NCI-H2029 (cell line): ENCODE measurements around the gene DVL1.

Experiments used
- DNase-seq: peaks from one replicate; lab custom pipeline; 2025; lab: John Stamatoyannopoulos, UW

The DVL1 gene

GRCh38 chr1:1310109-1310385 is 39.2 kb downstream of the DVL1 start:
- DNase-seq: no peak

- no peak for DNase-seq
These were observed 39.7 kb downstream of the DVL1 start for GRCh38 chr1:1309251-1310108.

GRCh38 chr1:1308756-1309250 is 40.4 kb downstream of the DVL1 start:
- DNase-seq: no peak

GRCh38 chr1:1307923-1308755 is 41.1 kb downstream of the DVL1 start, which contains the start of the genes ACAP3 and PUSL1:
TSS of gene ACAP3 (minus strand) at chr1:1307930. CDS start at chr1:1307815, 115 bp downstream.
TSS of gene PUSL1 (plus strand) at chr1:1308597. CDS start at chr1:1308644, 47 bp downstream.
- peak; percentile 92 for DNase-seq

- DNase-seq: no peak
These were observed 41.8 kb downstream of the DVL1 start for GRCh38 chr1:1307261-1307922.

- no peak for DNase-seq
These were observed 42.5 kb downstream of the DVL1 start for GRCh38 chr1:1306661-1307260.

GRCh38 chr1:1306070-1306660 is 43.1 kb downstream of the DVL1 start:
- no peak for DNase-seq

- no peak for DNase-seq
These were observed 43.7 kb downstream of the DVL1 start for GRCh38 chr1:1305300-1306069.

GRCh38 chr1:1304331-1305299 is 44.6 kb downstream of the DVL1 start:
- DNase-seq: peak; percentile 67

- no peak for DNase-seq
These were observed 45.5 kb downstream of the DVL1 start for GRCh38 chr1:1303736-1304135.

- no peak for DNase-seq
These were observed 46.2 kb downstream of the DVL1 start for GRCh38 chr1:1302951-1303509.

- no peak for DNase-seq
These were observed 47.2 kb downstream of the DVL1 start for GRCh38 chr1:1302006-1302430.

- no peak for DNase-seq
These were observed 48.9 kb downstream of the DVL1 start for GRCh38 chr1:1300352-1300739.

- no peak for DNase-seq
These were observed 49.4 kb downstream of the DVL1 start for GRCh38 chr1:1299686-1300351.

- DNase-seq: no peak
These were observed 50.1 kb downstream of the DVL1 start for GRCh38 chr1:1298861-1299685.

GRCh38 chr1:1297802-1298424 is 51.3 kb downstream of the DVL1 start:
- no peak for DNase-seq
